HG02798 (cell line): ENCODE data around the gene ATP7A.
"Not testable (repeated sequence)": the region's sequence is repeated elsewhere in the genome, so short reads cannot be mapped to it uniquely, and the experiment has no call there.

Experiments used
- ATAC-seq: cut with Tn5 transposase; IDR thresholded peaks from one replicate; pipeline ENCODE4 v1.9.1; 2021; ENCODE audit warnings: mild to moderate bottlenecking; ENCODE audit not compliant: unreplicated experiment, poor library complexity

The ATP7A gene

GRCh38 chrX:77910108-77910840 lies at the start of gene ATP7A:
TSS of gene ATP7A (plus strand) at chrX:77910693. CDS start at chrX:77971642, 60,949 bp downstream.
- ATAC-seq, result peak; percentile 98

- ATAC-seq, result no peak
Measured at GRCh38 chrX:77875372-77875771, 35.1 kb upstream of the ATP7A start.

- not testable (repeated sequence) for ATAC-seq
Measured at GRCh38 chrX:77881418-77881817, 29.1 kb upstream of the ATP7A start.

GRCh38 chrX:77892887-77893286 lies 17.6 kb upstream of the ATP7A start:
- no peak for ATAC-seq

GRCh38 chrX:77893713-77894112 lies 16.8 kb upstream of the ATP7A start:
- ATAC-seq, result no peak

GRCh38 chrX:77894921-77895886 lies 15.3 kb upstream of the ATP7A start, which contains the start of gene MAGT1:
TSS of gene MAGT1 (minus strand) at chrX:77895435. CDS start at chrX:77895410, 25 bp downstream.
- ATAC-seq, result peak; percentile 94

- ATAC-seq, result peak; percentile 67
Measured at GRCh38 chrX:77899081-77899828, 11.2 kb upstream of the ATP7A start, which contains the start of gene COX7B. TSS of gene COX7B (plus strand) at chrX:77899468. CDS start at chrX:77899554, 86 bp downstream.

GRCh38 chrX:77900688-77901087 lies 9.8 kb upstream of the ATP7A start:
- no peak for ATAC-seq

- ATAC-seq, result no peak
Measured at GRCh38 chrX:77901506-77901905, 9.0 kb upstream of the ATP7A start.

GRCh38 chrX:77917294-77917933 lies 6.9 kb downstream of the ATP7A start:
- ATAC-seq, result peak; percentile 75

- no peak for ATAC-seq
Measured at GRCh38 chrX:77918568-77918967, 8.1 kb downstream of the ATP7A start.

GRCh38 chrX:77919370-77919769 lies 8.9 kb downstream of the ATP7A start:
- not testable (repeated sequence) for ATAC-seq

- no peak for ATAC-seq
Measured at GRCh38 chrX:77922787-77923186, 12.3 kb downstream of the ATP7A start.

GRCh38 chrX:77924320-77924859 lies 13.9 kb downstream of the ATP7A start:
- no peak for ATAC-seq

- ATAC-seq, result no peak
Measured at GRCh38 chrX:77925764-77926163, 15.3 kb downstream of the ATP7A start.

GRCh38 chrX:77930581-77930980 lies 20.1 kb downstream of the ATP7A start:
- no peak for ATAC-seq

- ATAC-seq, result no peak
Measured at GRCh38 chrX:77935886-77936285, 25.4 kb downstream of the ATP7A start.

GRCh38 chrX:77936299-77936698 lies 25.8 kb downstream of the ATP7A start:
- no peak for ATAC-seq

GRCh38 chrX:77937291-77937690 lies 26.8 kb downstream of the ATP7A start:
- ATAC-seq, result no peak
